Activated CD8-positive, alpha-beta T cell treated with anti-CD3 and anti-CD28 coated beads for 36 hours (primary cell): ENCODE results near the gene PPP6R1. TPM values are rescaled to one million over a fixed set of nuclear protein-coding genes. Genes with fewer than 3 reads are reported as not detected.

Source experiments
- ATAC-seq: fragments of 200-7000 bp; cut with Tn5 transposase; one replicate; pipeline ENCODE4 v1.10.0; 2021; ENCODE audit warnings: mild to moderate bottlenecking, moderate library complexity
- CTCF ChIA-PET: fragments of 350-600 bp; sonication (Branson Sonifier 250); formaldehyde crosslinking; loops from one replicate; lab custom pipeline; 2021; ENCODE audit warnings: antibody characterized with exemption; lab: Charles Lee
- POLR2A ChIA-PET: fragments of 350-600 bp; sonication (Branson Sonifier 250); formaldehyde crosslinking; loops from one replicate; lab custom pipeline; 2021; ENCODE audit warnings: antibody characterized with exemption; lab: Charles Lee
- DNase-seq: peaks from one replicate; pipeline ENCODE4 v3.0.0-alpha.2; 2020
- H3K27ac Mint-ChIP-seq: one replicate; pipeline ENCODE4 v1.8.0; 2021; ENCODE audit warnings: mild to moderate bottlenecking, mixed read lengths
- H3K27me3 Mint-ChIP-seq: one replicate; pipeline ENCODE4 v1.8.0; 2021; ENCODE audit warnings: mixed read lengths
- H3K36me3 Mint-ChIP-seq: one replicate; pipeline ENCODE4 v1.8.0; 2021; ENCODE audit warnings: low read depth, mixed read lengths
- H3K4me1 Mint-ChIP-seq: one replicate; pipeline ENCODE4 v1.8.0; 2021; ENCODE audit warnings: low read depth, mixed read lengths
- H3K4me3 Mint-ChIP-seq: one replicate; pipeline ENCODE4 v1.8.0; 2021; ENCODE audit warnings: mild to moderate bottlenecking, moderate library complexity, mixed read lengths
- H3K9me3 Mint-ChIP-seq: one replicate; pipeline ENCODE4 v1.8.0; 2021; ENCODE audit warnings: mixed read lengths
- CTCF ChIP-seq: fragments of 200-600 bp; IDR thresholded peaks from one replicate; pipeline ENCODE4 v1.8.0; 2022; ENCODE audit warnings: antibody characterized with exemption, mild to moderate bottlenecking
- intact Hi-C: fragments of 100-400 bp; cut with micrococcal nuclease; formaldehyde crosslinking; loops from one replicate; pipeline ENCODE4 v1.10.0; 2022
- total RNA-seq, 2 experiments: library from RNA; stranded (reverse); gene quantifications; one replicate each; pipeline ENCODE4 v1.2.3, GENCODE V29; 2021

Gene PPP6R1
- total RNA-seq, 2 experiments from 2014 or later: 197 to 207 TPM

GRCh38 chr19:55247621-55248099 is 11.2 kb downstream of the PPP6R1 start:
- TF ChIP-seq CTCF: no peak
- ChIA-PET CTCF (no interaction called here), POLR2A (interaction anchor here (1.1 to 1.8 kb wide), 3 partner anchors 10 to 27 kb away, joined by 3 to 8 read pairs (median 6); partner anchors contain the start of gene PPP6R1)
- H3K27me3 Mint-ChIP-seq: no peaks in the 10 kb centered on the region
- H3K4me1 Mint-ChIP-seq: peaks cover 34% of the 10 kb centered on the region
- no peak overlapping the region for H3K27ac Mint-ChIP-seq
- H3K36me3 Mint-ChIP-seq: peaks cover 37% of the 10 kb centered on the region
- intact Hi-C loops: no loop called here
- H3K4me3 Mint-ChIP-seq: no peak overlapping the region
- no peak for ATAC-seq
- H3K9me3 Mint-ChIP-seq: no peaks in the 10 kb centered on the region
- DNase-seq: no peak

- no peak for TF ChIP-seq CTCF
- H3K4me3 Mint-ChIP-seq: no peak overlapping the region
- ChIA-PET POLR2A (interaction anchor here (0.8 to 1.8 kb wide), 4 partner anchors 9 to 30 kb away, joined by 3 to 8 read pairs (median 4); partner anchors contain the start of gene PPP6R1), CTCF (no interaction called here)
- no peaks in the 10 kb centered on the region for H3K9me3 Mint-ChIP-seq
- intact Hi-C loops: no loop called here
- H3K27me3 Mint-ChIP-seq: no peaks in the 10 kb centered on the region
- H3K27ac Mint-ChIP-seq: no peak overlapping the region
- DNase-seq (no peak), ATAC-seq (no peak)
- H3K4me1 Mint-ChIP-seq: peaks cover 27% of the 10 kb centered on the region
- H3K36me3 Mint-ChIP-seq: peaks cover 36% of the 10 kb centered on the region
These were observed 12.1 kb downstream of the PPP6R1 start for GRCh38 chr19:55246462-55247451.

- ChIA-PET POLR2A (interaction anchor here (0.9 to 1.3 kb wide), 2 partner anchors 10 to 14 kb away, joined by 3 read pairs; no protein-coding TSS in a partner anchor), CTCF (no interaction called here)
- no peak for TF ChIP-seq CTCF
- DNase-seq (no peak), ATAC-seq (no peak)
- peaks cover 30% of the 10 kb centered on the region for H3K36me3 Mint-ChIP-seq
- peaks cover 14% of the 10 kb centered on the region for H3K4me1 Mint-ChIP-seq
- H3K4me3 Mint-ChIP-seq: no peak overlapping the region
- H3K9me3 Mint-ChIP-seq: no peaks in the 10 kb centered on the region
- no peaks in the 10 kb centered on the region for H3K27me3 Mint-ChIP-seq
- H3K27ac Mint-ChIP-seq: no peak overlapping the region
- intact Hi-C loops: no loop called here
These were observed 13.4 kb downstream of the PPP6R1 start for GRCh38 chr19:55245236-55245904.

GRCh38 chr19:55244004-55244680 is 14.7 kb downstream of the PPP6R1 start:
- intact Hi-C loops: no loop called here
- no peak for TF ChIP-seq CTCF
- no peaks in the 10 kb centered on the region for H3K9me3 Mint-ChIP-seq
- ChIA-PET POLR2A (interaction anchor here (1.0 to 1.2 kb wide), 2 partner anchors 10 to 164 kb away, joined by 3 read pairs; partner anchors contain the start of gene UBE2S), CTCF (interaction anchor here (0.7 to 1.2 kb wide), 2 partner anchors 84 to 260 kb away, joined by 3 read pairs; no protein-coding TSS in a partner anchor)
- H3K27ac Mint-ChIP-seq: no peak overlapping the region
- peaks cover 13% of the 10 kb centered on the region for H3K4me1 Mint-ChIP-seq
- H3K4me3 Mint-ChIP-seq: no peak overlapping the region
- H3K27me3 Mint-ChIP-seq: no peaks in the 10 kb centered on the region
- H3K36me3 Mint-ChIP-seq: peaks cover 34% of the 10 kb centered on the region
- no peak for ATAC-seq
- no peak for DNase-seq
